GM19240 (cell line): ENCODE measurements around the gene ALDOB.

Source experiments
- DNase-seq: peaks from one replicate; pipeline ENCODE4 v3.0.0; 2011; ENCODE audit warnings: low spot score; ENCODE audit not compliant: insufficient read length

Gene ALDOB

DNA sequence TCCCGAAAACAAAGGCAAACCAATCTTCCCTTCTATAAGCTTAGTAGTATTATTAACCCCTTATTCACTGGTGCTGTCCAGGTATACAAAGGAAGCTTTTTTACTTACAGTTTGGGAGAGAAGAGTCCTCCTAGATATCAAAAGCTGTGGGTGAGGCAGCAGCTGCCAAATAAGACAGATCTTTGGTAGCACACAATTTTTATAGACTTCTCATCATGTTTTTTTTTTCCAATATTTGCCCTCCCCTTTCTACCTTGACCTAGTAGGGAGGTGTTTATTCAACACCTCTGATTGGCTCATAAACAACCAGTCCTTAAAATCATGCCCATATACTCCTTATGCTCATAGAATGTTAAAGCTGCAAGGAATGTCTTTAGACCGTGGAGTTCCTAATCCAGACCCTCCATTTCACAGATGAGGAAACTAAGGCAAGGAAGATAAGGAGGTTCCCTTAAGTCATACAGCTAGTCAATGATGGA lies at the start of gene ALDOB:
ALDOB (minus strand) TSS at position 174 of the 479 bp plus-strand sequence. CDS start 4,887 bp downstream, outside the sequence.
- DNase-seq: no peak

DNA sequence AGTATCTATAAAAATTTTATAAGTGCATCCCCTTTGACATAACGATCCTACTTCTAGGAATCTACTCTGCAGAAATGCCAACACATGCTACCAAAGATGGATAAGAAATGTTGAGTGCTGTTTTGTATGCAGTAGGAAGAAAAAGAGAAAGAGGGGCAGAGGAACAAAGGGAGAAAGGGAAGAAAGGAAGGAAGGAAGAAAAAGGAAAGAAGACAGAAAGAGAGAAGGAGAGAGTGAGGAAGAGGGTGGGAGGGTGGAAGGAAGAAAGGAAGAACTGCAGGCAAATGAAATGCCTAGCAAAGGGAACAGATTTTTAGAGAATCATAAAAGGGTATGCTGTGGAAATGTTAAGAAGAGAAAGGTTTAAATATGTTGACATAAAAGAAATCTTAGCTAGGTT lies 48.5 kb upstream of the ALDOB start:
- no peak for DNase-seq

DNA sequence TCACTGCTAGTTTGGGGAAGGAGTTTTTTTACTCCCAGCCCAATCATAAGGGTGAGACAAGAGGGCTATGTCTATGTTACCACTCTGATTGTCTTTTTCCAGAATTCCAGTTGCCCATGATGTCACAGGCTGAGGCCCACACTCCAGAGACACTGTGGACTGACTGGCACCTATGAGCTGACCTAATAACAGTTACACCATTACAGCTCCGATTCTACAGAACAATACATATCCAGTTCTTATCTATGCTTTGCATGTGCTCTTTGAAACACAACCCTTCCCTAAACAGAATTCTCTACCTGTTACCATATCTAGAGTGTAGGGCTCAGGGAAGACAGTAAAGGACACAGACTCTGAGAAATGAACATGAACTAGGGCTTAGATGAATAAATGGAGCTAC lies 45.7 kb upstream of the ALDOB start:
- DNase-seq: no peak

DNA sequence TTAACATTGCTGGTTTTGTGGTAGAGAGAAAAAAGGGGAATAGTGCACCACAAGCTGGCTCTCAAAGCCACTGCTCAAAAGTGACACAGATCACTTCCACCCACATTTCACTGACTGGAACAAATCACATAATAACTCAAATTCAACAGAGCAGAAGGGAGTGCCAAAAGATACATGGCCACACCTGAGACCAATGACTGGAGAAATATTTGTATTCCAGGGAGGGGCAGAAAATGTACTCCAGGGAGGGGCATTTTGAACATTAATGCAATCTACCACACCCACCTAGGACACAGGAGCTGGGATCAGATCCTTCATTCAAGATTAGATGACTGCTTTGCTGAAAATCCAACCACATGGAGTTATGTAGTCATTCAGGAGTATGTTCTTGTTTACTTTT lies 44.8 kb upstream of the ALDOB start:
- no peak for DNase-seq

DNA sequence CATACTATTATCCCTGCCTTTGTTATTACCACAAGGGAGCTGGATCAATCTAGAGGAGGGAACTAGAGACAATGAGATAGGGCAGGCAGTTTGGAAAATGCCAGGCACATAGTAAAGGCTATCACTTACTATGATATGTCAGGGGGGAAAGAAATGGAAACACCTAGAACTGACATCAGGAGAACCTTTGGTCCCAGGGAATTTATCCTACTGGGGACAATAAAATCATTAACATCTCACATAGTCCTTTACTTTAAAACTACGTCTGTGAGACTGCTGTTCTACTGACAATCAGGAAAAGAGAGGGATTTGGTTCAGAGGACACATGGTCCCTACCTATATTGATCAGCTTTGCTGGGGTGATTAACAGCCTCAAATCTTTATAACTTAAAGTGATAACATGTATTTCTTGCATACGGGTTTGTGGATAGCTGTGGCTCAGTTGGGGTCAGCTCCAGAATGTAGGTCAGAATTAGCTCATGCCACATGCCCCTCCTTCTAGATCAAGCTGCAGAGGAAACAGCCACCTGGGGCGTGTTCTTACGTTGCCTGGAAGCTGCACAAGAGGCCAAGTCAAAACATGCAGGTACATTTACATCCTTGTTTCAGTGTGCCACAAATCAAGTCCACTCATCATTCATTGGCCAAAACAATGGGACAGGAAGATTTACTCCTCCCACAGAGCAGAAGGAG lies 43.9 kb upstream of the ALDOB start:
- no peak for DNase-seq

DNA sequence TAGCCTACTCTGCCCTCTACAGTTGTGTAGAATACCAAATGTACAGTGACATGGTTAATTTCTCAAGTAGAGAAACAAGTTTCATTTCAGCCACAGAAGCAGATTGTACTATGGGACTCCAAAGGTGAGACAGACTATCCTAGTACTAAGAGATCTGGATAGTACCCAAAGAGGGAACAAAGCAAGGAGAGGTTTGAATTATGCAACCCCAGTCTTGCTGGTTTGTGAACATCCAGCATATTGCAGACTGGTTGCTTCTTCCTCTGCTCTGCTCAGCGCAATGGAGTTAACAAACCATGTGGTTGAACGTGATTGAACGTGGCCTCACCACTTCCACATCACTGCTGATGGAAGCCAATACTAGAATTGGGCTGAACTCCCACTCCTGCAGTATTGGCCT lies 43.3 kb upstream of the ALDOB start:
- no peak for DNase-seq

DNA sequence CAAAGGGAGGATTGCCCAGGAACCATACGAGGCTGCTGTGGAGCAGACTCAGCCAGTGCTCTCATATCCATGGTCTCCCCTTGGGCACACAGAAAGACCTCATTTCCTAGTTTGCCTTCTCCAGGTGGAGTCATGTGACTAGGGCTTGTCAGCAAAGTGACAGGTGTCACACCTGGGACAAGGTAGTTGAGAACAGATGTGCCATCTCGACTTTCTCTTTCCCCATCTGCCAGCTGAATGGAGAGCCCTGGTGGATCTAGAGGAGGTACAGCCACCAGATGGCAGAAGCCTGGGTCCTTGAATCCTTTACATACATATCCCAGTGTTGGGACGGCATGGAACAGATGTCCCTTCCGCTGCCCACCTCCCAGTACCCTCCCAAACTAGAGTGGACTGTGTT lies 42.9 kb upstream of the ALDOB start:
- DNase-seq: no peak

DNA sequence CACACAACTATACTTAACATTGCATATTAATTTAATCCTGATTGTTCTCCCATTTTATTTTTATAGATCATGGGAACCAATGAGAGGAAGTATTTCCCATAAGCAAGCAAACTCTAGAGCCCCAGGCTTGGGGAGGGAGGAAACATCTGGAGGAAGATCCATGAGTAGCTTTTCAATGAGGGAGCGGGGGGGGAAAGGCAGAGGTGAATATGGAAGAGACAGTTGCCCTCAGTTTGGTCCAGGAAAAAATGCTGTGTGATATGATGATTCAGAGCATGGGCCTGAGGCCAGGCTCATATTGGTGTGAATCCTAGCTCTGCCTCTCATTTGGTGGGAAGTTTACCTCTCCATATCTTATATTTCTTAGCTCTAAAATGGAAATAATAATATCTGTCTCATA lies 42.2 kb upstream of the ALDOB start:
- no peak for DNase-seq

DNA sequence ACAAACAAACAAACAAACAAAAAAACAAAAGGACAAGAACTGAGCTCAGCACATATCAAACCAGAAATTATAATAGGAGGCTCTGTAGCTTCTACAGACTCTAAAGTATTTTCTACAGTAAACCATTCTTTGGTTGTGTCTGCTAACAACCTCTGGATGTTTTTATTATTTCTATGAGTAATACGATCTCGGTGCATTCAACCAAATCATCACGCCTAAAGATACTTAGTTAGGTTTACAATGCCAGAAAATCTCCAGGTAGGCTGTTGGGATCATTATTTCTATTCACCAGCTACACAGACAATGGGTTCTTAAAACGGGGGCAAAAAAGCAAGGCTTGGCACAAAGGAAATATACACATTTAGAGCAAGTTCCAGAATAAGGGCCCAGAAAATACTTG lies 41.6 kb upstream of the ALDOB start:
- DNase-seq: no peak

DNA sequence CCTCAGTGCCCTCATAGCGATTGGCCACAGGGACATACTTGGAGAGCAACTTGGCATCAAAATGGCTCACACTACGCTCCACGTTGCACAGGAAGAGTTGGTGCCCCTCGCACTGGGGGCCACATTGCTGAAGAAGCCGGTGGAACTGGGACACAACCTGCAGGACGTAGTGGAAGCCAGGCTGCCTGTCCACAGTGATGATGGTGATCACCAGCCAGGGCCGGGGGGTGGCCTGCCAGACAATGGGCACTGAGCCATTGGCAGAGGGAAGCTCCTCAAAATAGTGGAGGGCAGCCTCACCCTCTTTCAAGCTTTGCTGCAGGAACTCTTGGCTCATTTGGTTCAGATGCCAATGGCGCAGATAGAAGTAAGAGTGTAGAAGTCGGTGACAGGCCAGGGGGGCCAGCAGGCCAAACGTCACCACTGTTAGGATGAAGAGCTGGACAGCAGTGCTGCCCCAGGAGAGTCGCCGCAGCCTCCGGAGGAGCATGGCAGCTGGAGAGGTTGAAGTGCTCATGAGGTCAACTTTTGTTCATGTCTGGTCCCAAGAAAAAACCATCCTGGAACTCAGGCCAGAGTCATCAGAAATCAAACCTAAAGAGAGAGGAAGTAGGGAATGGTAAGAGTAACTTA lies 41.1 kb upstream of the ALDOB start:
- no peak for DNase-seq

DNA sequence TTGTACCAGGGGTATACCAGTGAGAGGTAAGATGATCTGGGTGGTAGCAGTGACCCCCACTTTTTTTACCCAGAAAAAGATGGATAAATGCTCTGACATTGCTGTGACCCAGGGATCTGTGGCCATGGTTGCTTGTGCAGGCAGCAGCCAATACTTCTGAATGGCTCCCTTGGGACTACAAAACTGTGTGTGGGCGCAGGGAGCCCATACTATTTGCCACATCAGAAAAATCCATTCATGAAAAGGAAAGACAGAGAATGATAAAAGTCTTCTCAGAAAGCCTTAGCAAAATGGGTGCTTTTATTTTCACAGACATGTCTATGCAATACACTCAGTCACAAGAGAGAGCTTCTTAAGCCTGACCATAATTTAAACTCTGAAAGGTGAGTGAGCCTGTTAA lies 37.3 kb upstream of the ALDOB start:
- DNase-seq: no peak

DNA sequence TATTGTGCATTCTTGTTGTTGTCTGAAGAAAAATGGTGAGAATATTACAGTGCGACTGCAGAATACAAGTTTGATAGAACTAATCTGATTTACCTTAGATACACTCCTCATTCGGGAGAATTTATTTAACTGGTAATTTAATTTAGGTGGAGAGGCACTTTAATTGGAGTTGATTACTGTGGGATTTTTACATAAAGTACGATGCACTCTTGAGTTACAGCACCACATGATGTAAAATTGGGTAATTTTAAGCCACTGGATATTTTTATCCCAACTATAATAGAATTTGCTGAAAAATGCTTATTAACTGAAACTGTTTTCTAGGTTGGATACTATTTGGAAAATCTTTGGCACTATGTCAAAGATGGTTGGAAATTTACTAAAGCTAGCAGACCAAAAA lies 35.4 kb upstream of the ALDOB start:
- no peak for DNase-seq

DNA sequence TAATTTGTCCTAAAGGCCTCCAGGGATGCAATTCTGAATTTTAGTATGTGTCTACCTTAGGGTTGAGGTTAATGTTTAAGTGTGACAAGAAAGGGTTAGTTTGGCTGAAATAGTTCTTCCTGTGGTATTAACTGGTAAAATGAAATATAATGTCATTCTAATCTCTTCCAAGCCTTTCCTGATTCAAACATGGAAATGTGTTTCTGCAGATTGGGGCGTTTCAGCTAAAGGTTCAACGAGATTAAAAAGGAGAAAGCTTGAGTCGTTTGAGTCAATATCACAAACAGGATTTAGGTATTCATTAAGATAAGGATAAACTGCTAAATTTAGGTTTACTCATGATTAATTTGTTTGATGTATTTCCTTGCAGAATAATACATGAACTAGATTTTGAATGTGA lies 34.4 kb upstream of the ALDOB start:
- no peak for DNase-seq

DNA sequence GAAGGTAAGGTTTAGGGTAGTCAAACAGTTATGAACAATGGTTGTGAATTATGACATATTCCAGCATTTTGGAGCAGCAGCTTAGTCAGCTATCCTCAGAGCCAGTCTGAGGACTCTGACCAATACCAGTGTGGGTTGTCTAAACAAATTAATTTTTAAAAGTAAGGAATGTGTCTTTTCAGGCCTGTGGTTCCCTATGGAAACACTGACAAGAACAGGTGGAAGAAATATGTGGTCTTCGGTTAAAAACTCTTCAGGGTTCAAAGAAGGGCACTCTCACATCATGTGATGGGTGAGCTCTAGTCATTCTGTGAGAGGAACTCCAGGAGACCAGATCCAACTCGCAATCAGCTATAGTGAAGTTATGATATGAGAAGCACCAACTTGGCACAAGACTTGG lies 33.5 kb upstream of the ALDOB start:
- DNase-seq: no peak

DNA sequence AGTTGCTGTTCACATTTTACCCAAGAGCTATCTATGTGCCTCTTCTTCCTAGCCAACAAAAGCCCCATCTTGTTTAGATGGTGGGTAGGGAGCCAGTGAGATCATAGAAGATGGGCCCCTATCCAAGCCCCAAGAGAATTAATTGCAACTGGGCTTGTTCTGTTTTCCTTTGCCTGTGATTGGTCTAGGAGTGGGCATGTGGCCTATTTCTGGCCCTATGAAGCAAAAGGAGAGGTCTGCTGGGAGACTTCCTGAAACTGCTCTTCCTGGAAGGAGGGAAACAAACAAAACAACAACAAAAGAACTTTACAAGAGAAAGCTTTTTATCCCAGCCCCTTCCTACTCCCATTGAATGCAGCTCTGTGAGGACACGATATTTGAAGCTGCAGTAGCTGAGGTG lies 32.5 kb upstream of the ALDOB start:
- no peak for DNase-seq

DNA sequence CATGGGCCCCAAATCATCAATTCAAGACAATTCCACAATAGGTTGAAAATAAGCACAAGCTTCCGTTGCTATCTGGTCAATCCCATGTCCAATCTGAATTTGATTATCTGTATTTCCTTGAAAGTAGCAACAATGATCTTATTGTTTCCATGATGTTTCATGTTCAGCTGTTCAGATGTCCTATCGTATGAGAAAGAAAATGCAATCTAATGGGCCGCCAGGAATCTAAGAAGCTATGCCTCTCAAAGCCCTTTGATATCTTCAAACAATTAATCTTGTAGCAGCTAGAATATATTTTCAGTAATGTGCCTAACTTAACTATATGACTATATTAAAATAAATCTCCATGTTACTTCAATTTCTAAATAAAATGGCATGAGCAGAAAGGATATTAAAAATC lies 32.1 kb upstream of the ALDOB start:
- DNase-seq: no peak

DNA sequence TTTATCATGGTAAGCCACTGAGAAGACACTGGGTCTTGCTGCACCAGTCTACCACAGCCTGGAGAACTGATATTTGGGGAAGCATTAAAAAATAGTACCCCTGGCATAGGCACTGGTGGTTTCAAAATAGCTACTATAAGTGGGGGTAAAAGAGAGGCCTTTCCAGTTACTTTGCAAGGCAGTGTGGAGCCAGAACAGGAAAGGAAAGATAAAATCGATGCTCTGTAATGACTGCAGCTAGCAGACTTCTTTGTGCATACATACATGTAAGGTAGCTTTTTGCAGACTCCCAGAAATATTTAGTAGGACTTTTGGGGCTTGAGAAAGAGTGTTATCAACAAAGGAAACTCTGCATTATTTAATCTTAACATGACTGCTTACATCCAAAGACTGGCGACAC lies 31.3 kb upstream of the ALDOB start:
- no peak for DNase-seq

DNA sequence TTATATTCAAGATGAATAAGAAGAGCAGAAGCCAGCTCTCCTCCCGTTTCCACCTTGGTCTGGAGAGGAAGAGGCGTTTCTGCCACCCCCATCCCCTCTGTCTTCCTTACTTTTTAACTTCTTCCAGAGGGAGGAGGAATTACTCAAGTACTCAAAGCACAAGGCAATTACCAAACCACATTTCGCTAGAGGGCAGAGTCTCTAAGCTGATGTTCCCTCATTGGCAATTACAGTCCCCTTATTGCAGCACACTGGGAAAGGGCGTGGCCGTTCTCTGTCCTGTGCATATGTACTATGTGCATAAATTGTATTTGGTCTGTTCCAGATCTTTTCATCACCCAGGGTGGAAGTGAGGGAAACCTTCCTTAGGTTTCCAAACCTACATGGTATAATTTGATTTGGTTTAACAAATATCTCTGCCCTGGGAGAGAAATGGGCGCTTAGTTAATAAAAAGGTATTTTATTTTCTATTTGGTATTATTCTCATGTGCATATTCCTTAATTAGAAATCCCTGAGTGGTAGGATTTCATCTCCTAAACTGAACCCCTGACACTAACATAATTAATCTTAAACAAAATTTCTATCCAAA lies 29.8 kb upstream of the ALDOB start:
- no peak for DNase-seq

DNA sequence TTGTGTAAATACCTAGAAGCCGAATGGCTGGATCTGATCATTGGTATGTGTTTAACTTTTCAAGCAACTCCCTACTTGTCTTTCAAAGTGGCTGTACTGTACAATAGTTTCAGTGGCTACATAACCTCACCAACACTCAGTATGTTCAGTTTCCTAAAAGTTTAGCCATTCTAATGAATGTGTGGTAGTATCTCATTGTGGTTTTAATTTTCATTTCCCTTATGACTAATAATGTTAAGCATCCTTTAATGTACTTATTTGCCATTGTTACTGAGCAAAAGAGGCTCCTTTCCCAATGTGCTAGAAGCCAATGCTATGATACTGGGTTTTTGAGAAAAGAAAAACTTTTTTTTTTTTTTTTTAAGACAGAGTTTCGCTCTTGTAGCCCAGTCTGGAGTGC lies 27.8 kb upstream of the ALDOB start:
- no peak for DNase-seq

DNA sequence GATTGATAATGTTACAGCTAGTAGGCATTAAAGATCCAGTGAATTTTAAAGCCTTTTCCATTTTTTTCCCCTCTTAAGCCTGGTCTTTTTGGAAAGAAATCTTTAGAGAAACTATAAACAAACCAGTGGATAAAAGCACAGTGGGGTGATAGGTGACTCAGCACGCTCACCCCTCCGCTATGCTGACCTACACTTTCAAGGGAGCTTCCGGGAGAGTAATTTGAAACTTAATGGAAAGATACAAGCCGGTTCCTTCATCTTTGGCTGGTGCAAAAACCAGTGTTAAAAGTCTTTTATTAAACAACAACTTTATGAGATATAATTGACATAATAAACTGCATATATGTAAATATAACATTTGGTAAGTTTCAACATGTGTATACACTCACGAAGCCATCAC lies 27.0 kb upstream of the ALDOB start:
- DNase-seq: no peak

DNA sequence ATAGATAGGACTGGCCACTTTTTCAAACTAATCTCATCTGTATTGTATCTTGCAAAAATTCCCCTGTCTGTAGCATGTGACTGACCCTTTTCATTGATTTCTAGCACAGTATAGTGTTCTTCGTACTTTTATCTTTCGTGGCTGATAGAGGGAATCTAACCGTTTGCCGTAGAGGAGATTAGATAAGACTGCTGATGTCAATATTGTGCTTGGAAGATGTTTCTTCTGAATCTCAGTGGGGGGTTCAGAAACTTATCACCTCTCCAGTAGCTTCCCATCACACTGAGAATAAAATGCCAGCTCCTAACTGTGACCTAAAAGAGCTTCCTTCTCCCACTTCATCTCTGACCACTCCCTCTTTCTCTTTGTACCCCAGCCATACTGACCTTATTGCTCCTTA lies 25.4 kb upstream of the ALDOB start:
- DNase-seq: no peak

DNA sequence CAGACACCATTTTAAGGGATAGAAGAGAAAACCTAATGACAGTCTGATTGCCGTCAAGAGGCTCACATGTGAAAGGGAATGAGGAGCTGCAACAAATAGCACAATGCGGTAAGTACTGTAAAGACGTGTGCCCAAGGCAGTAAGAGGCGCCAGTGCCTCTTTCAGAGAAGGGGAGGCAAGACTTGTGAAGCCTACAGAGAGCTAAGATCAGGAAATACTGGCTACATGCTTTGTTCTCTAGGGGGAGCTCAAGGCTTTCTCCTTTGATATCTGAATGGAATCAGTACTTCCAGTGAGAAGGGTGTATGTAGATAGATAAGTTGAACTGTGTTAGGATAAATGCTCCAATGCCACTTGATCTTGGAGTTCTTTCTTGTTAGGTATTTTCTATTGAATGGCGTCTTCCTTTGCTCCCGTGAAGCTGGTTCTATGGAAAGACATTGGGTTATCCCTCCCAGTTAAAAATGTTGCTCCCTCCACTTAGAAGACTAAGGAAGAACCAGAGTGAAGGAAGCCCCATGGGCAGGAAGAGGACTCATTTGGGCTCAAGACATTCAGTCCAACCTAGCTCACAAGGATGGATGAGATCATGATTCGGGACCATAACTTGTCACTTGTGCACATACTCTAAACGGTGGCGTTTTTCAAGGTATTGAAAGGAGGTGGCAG lies 23.5 kb upstream of the ALDOB start:
- DNase-seq: no peak
